HEK293 (cell line): ENCODE results near the gene PKN1.

Experiments
- BCL11A ChIP-seq: fragments of 450-650 bp; formaldehyde crosslinking; IDR thresholded peaks from 2 replicates; pipeline ENCODE4 v1.5.1; 2016; ENCODE audit warnings: low read depth, missing biosample characterization, missing genetic modification characterization
- CTCF ChIP-seq: fragments of 450-650 bp; formaldehyde crosslinking; IDR thresholded peaks from 2 replicates; pipeline ENCODE4 v1.5.1; 2016; ENCODE audit warnings: missing biosample characterization, missing genetic modification characterization
- YY1 ChIP-seq: fragments of 450-650 bp; formaldehyde crosslinking; IDR thresholded peaks from 2 replicates; pipeline ENCODE4 v1.5.1; 2018; ENCODE audit warnings: missing biosample characterization, missing genetic modification characterization
- ZNF174 ChIP-seq: fragments of 450-650 bp; formaldehyde crosslinking; IDR thresholded peaks from 2 replicates; pipeline ENCODE4 v1.5.0; 2017; ENCODE audit warnings: missing biosample characterization, mild to moderate bottlenecking, missing genetic modification characterization

GRCh38 chr19:14406645-14407401 lies 26.3 kb upstream of the PKN1 start:
- TF ChIP-seq CTCF (tag by site-specific recombination), result no peak
- no peak for TF ChIP-seq YY1
- TF ChIP-seq ZNF174 (tag by site-specific recombination), result no peak
- no peak for TF ChIP-seq BCL11A (tag by site-specific recombination)
